Measurements from ENCODE around the gene UBTD1.

The UBTD1 gene

DNA sequence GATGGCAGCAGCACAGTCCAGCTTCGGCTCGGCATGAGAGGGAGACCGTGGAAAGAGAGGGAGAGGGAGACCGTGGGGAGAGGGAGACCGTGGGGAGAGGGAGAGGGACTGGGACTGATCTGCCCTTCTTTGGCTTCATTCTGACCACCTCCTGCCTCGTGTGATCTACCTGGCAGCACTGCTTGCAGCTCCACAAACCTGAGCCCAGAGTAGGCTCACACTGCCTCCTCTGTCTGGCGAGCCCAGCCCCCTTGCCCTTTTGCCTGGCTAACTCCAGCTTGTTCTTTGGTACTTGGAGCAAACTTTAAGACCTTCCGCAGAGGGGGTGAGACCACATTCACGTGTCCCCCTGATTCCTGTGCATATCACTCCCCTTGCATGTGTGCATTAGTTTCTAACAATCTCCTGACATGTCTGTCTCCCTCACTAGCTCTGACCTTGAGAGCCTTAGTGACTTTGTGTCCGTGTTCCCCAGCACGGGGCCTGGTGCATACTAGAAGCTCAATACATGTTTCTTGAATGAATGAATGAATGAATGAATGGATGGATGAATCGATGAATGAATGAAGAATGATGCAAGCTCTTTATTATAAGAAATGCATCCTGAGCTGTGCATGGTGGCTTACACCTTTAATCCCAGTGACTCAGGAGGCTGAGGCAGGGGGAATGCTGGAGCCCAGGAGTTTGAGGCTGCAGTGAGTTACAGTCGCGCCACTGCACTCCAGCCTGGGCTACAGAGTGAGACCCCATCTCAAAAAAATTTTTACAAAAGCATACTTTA lies 31.2 kb downstream of the UBTD1 start:
- CTCF ChIA-PET = interaction anchor here (0.7 to 1.1 kb wide), 3 partner anchors 8 to 23 kb away, joined by 3 to 4 read pairs (median 3); no protein-coding TSS in a partner anchor
- POLR2A ChIA-PET = no interaction called here
- TF ChIP-seq, protein P1, sequence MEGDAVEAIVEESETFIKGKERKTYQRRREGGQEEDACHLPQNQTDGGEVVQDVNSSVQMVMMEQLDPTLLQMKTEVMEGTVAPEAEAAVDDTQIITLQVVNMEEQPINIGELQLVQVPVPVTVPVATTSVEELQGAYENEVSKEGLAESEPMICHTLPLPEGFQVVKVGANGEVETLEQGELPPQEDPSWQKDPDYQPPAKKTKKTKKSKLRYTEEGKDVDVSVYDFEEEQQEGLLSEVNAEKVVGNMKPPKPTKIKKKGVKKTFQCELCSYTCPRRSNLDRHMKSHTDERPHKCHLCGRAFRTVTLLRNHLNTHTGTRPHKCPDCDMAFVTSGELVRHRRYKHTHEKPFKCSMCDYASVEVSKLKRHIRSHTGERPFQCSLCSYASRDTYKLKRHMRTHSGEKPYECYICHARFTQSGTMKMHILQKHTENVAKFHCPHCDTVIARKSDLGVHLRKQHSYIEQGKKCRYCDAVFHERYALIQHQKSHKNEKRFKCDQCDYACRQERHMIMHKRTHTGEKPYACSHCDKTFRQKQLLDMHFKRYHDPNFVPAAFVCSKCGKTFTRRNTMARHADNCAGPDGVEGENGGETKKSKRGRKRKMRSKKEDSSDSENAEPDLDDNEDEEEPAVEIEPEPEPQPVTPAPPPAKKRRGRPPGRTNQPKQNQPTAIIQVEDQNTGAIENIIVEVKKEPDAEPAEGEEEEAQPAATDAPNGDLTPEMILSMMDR (IDR thresholded peaks at IDR 0.05; ENCODE audit: control extremely low read depth, extremely low read depth, low read depth, missing control alignments) = no peak
- no peak for DNase-seq (ENCODE audit: extremely low spot score)

DNA sequence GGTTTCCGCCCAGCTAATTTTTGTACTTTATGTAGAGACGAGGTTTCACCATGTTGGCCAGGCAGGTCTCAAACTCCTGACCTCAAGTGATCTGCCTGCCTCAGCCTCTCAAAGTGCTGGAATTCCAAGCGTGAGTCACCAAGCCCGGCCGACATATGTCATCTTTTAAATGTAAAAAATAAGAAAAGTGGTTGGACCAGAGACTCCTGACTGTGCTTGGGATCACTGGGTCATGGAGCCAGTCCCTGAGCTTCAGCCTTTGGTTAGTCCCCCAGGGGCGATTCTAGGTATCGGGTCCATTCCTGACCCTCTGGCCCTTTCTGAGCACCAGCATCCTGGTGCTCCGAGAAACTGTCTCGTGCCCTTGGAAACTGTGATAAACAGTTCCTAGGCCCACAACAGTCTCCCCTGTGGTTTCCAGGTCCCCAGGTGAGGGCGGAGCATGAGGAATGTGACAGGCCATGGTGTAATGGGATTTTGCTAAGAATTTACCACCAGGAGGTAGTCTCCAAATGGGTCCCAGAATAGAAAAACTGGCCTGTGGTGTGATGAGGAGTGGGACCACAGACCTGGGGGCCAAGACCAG lies 32.8 kb downstream of the UBTD1 start:
- no peak for DNase-seq (ENCODE audit: extremely low spot score)
- TF ChIP-seq, protein P1 (IDR thresholded peaks at IDR 0.05; ENCODE audit: control extremely low read depth, extremely low read depth, low read depth, missing control alignments) = no peak
- ChIA-PET CTCF (no interaction called here), POLR2A (no interaction called here)

DNA sequence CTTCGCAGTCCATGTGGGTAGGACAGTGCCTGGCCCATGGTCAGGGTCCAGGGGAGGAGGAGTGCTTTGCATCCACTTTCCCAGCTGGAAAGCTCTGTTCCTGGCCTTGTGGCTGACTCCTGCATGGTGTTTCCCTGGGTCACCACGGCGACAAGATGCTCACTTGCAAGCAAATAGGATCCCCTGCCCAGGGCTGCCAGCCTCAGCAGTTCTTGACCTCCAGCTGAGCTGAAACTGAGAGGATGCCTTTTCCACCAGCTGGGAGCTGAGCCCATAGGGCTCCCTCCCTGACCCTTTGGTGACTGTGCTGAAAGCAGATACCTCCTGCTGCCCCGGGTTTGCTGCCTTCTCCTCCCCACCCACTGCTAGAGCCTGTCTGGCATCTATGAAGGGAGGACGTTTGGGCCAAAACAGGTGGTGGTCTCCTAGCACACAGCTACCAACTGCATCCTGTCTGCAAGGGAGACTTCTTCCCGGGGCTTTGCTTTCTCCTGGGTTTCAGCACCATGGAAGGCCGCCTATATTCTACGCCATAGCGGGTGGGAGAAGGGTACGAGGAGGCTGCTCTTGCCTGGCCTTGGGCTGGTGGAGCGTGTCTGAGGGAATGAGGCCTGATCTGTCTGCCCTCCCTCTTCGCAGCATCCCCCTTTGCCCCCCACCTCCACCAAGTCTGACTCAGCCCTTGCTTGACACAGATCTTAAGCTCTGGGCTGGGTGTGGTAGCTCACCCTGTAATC lies 34.4 kb downstream of the UBTD1 start:
- ChIA-PET CTCF (interaction anchor here (1.2 to 7.1 kb wide), 7 partner anchors 9 to 68 kb away, joined by 3 to 108 read pairs (median 4); no protein-coding TSS in a partner anchor), POLR2A (no interaction called here)
- DNase-seq (ENCODE audit: extremely low spot score) = no peak
- TF ChIP-seq, protein P1 (IDR thresholded peaks at IDR 0.05; ENCODE audit: control extremely low read depth, extremely low read depth, low read depth, missing control alignments) = no peak

DNA sequence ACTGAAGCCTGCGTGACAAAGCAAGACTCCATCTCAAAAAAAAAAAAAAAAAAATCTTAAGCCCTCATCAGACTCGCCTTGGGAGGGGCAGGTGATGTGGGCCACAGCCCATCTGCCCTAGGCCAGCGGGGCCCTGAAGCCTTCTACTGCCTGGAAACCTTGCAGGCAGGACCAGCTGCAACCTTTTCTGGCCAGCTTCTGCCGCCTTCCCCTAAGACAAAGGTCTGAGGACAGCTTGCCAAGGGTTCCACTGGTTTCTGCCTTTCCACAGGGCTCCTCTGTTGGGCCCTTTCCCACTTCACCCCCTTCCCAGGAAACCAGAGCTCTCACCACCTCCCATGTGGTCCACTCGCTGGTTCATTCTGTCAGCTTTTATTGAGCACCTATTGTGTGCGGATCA lies 35.2 kb downstream of the UBTD1 start:
- DNase-seq (ENCODE audit: extremely low spot score) = no peak
- TF ChIP-seq, protein P1 (IDR thresholded peaks at IDR 0.05; ENCODE audit: control extremely low read depth, extremely low read depth, low read depth, missing control alignments) = no peak
- POLR2A ChIA-PET = interaction anchor here (1.2 kb wide), 1 partner anchor 19 kb away, joined by 3 read pairs; no protein-coding TSS in a partner anchor
- CTCF ChIA-PET = interaction anchor here (0.7 to 7.1 kb wide), 18 partner anchors 9 to 190 kb away, joined by 3 to 108 read pairs (median 4); partner anchors contain the start of gene UBTD1

DNA sequence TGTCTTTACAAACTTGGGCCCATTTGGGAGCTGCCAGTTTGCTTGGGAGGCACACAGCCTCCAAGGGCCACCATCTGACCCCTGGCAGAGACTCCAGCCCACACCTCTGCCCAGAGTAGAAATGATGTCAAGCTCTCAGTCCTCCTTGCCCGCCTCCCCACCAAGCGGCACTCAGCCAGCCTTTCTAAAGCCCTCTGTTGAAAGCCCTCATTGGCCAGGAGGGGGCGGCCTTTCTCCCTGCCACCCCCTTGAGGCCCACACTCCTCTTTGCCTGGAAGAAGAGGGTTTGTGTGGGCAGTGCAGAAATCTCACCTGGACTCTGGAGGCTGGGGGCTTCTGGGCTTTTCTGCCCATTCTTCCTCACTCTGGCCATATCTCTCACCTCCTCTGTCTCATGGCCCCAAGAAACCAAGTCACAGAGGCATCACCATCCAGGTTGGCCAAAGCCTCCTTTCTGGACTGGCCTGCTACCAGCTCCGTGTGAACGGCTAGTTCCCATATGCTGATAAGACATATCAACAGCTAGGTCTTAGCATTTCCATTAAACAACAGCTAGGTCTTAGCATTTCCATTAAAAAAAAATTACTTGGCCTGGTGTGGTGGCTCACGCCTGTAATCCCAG lies 36.1 kb downstream of the UBTD1 start:
- ChIA-PET CTCF (interaction anchor here (0.7 to 7.1 kb wide), 22 partner anchors 9 to 189 kb away, joined by 3 to 108 read pairs (median 4); partner anchors contain the start of gene UBTD1), POLR2A (interaction anchor here (1.2 kb wide), 1 partner anchor 18 kb away, joined by 3 read pairs; no protein-coding TSS in a partner anchor)
- peak; percentile 77 for DNase-seq (ENCODE audit: extremely low spot score)
- TF ChIP-seq, protein P1 (IDR thresholded peaks at IDR 0.05; ENCODE audit: control extremely low read depth, extremely low read depth, low read depth, missing control alignments) = peak; percentile 70

Data from GM10248 (cell line).